ENCODE data around the gene SERPINB2. TPM values are rescaled to one million over a fixed set of nuclear protein-coding genes. Genes with fewer than 3 reads are reported as not detected.

The SERPINB2 gene
- polyA plus RNA-seq, 6 donors from 2014 or later: 0.15 to 0.39 TPM; not detected in 4

Other genes with a start within 250 kb of the SERPINB2 start
- not detected for gene SERPINB4, start 243.4 kb upstream of the SERPINB2 start, polyA plus RNA-seq (ENCODE audit: low read depth in 6 of 6)
- gene SERPINB3, start 225.8 kb upstream of the SERPINB2 start, polyA plus RNA-seq (ENCODE audit: low read depth in 6 of 6): not detected
- not detected for gene SERPINB11, start 184.7 kb upstream of the SERPINB2 start, polyA plus RNA-seq (ENCODE audit: low read depth in 6 of 6)
- not detected for gene SERPINB7, start 112.3 kb upstream of the SERPINB2 start, polyA plus RNA-seq (ENCODE audit: low read depth in 6 of 6)
- not detected for gene SERPINB10, start 20.3 kb downstream of the SERPINB2 start, polyA plus RNA-seq (ENCODE audit: low read depth in 6 of 6)
- gene HMSD, start 61.6 kb downstream of the SERPINB2 start, polyA plus RNA-seq (ENCODE audit: low read depth in 6 of 6): not detected
- 10 to 100 TPM; 22.9 to 35.8 (median 29.9) TPM for gene SERPINB8, start 82.4 kb downstream of the SERPINB2 start, polyA plus RNA-seq (ENCODE audit: low read depth in 6 of 6)

Measured in naive B cell (primary cell).